Neural progenitor cell (in vitro differentiated cells): Measurements from ENCODE around the gene CELSR2. TPM values are rescaled to one million over a fixed set of nuclear protein-coding genes. Genes with fewer than 3 reads are reported as not detected.

Experiments
- DNase-seq: peaks from one replicate; pipeline ENCODE4 v3.0.0-alpha.2; 2016; ENCODE audit warnings: low spot score
- H2AFZ ChIP-seq: fragments of 200-600 bp; sonication (generic); replicated peaks from 2 replicates; pipeline ENCODE4 v1.6.1; 2016; ENCODE audit warnings: antibody characterized with exemption
- H3F3A ChIP-seq: fragments of 200-600 bp; sonication (generic); 2 replicates; pipeline ENCODE4 v1.6.1; 2016; ENCODE audit warnings: antibody characterized with exemption, low read depth
- H3K27ac ChIP-seq: fragments of 200-600 bp; sonication (generic); 2 replicates; pipeline ENCODE4 v1.5.1; 2016; ENCODE audit warnings: mild to moderate bottlenecking
- H3K27me3 ChIP-seq: fragments of 200-600 bp; sonication (generic); 2 replicates; pipeline ENCODE4 v1.6.1; 2016; ENCODE audit warnings: mild to moderate bottlenecking, moderate library complexity
- H3K36me3 ChIP-seq: fragments of 200-600 bp; sonication (generic); 2 replicates; pipeline ENCODE4 v1.5.1; 2016
- H3K4me1 ChIP-seq: fragments of 200-600 bp; sonication (generic); 2 replicates; pipeline ENCODE4 v1.6.1; 2016; ENCODE audit warnings: mixed run types
- H3K4me2 ChIP-seq: fragments of 200-600 bp; sonication (generic); 2 replicates; pipeline ENCODE4 v1.6.1; 2016
- H3K4me3 ChIP-seq: fragments of 200-600 bp; sonication (generic); 2 replicates; pipeline ENCODE4 v1.5.1; 2016
- H3K79me2 ChIP-seq: fragments of 200-600 bp; sonication (generic); 2 replicates; pipeline ENCODE4 v1.6.1; 2016; ENCODE audit warnings: low read depth
- H3K9ac ChIP-seq: fragments of 200-600 bp; sonication (generic); 2 replicates; pipeline ENCODE4 v1.6.1; 2016
- H3K9me3 ChIP-seq: fragments of 200-600 bp; sonication (generic); 2 replicates; pipeline ENCODE4 v1.5.1; 2016; ENCODE audit warnings: low read depth
- H4K20me1 ChIP-seq: fragments of 200-600 bp; sonication (generic); 2 replicates; pipeline ENCODE4 v1.6.1; 2016; ENCODE audit warnings: low read depth
- H3K27ac Mint-ChIP-seq: 3 replicates; pipeline ENCODE4 v1.8.0; 2021; ENCODE audit warnings: mixed read lengths
- H3K27me3 Mint-ChIP-seq: 2 replicates; pipeline ENCODE4 v1.8.0; 2022; ENCODE audit warnings: low read depth, mild to moderate bottlenecking, inconsistent platforms, moderate library complexity, mixed read lengths; ENCODE audit not compliant: insufficient read depth
- H3K36me3 Mint-ChIP-seq: 3 replicates; pipeline ENCODE4 v1.8.0; 2021; ENCODE audit warnings: mixed read lengths
- H3K4me1 Mint-ChIP-seq: 3 replicates; pipeline ENCODE4 v1.8.0; 2021; ENCODE audit warnings: mixed read lengths
- H3K4me3 Mint-ChIP-seq: 3 replicates; pipeline ENCODE4 v1.8.0; 2021; ENCODE audit warnings: mild to moderate bottlenecking, moderate library complexity, mixed read lengths
- H3K9me3 Mint-ChIP-seq: 3 replicates; pipeline ENCODE4 v1.8.0; 2020; ENCODE audit warnings: mixed read lengths
- CTCF ChIP-seq: fragments of 200-600 bp; sonication (generic); IDR thresholded peaks from 2 replicates; pipeline ENCODE4 v1.5.1; 2017; ENCODE audit warnings: antibody characterized with exemption, mild to moderate bottlenecking
- EZH2 ChIP-seq: fragments of 200-600 bp; sonication (generic); IDR thresholded peaks from 2 replicates; pipeline ENCODE4 v1.6.1; 2017; ENCODE audit warnings: antibody characterized with exemption, mild to moderate bottlenecking, moderate library complexity
- EZH2phosphoT487 ChIP-seq: fragments of 200-600 bp; sonication (generic); IDR thresholded peaks from 2 replicates; pipeline ENCODE4 v1.6.1; 2017; ENCODE audit warnings: antibody characterized with exemption
- total RNA-seq: library from RNA; depleted of rRNA; stranded (reverse); fragments of >200 nt; gene quantifications from 2 replicates; pipeline ENCODE4 v1.2.3, GENCODE V29; 2015; ENCODE audit warnings: low replicate concordance

The CELSR2 gene
- total RNA-seq, 1 donor from 2014 or later, result 11.1 TPM

DNA sequence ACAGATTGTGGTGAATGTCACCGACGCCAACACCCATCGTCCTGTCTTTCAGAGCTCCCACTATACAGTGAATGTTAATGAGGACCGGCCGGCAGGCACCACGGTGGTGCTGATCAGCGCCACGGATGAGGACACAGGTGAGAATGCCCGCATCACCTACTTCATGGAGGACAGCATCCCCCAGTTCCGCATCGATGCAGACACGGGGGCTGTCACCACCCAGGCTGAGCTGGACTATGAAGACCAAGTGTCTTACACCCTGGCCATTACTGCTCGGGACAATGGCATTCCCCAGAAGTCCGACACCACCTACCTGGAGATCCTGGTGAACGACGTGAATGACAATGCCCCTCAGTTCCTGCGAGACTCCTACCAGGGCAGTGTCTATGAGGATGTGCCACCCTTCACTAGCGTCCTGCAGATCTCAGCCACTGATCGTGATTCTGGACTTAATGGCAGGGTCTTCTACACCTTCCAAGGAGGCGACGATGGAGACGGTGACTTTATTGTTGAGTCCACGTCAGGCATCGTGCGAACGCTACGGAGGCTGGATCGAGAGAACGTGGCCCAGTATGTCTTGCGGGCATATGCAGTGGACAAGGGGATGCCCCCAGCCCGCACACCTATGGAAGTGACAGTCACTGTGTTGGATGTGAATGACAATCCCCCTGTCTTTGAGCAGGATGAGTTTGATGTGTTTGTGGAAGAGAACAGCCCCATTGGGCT is 3.0 kb downstream of the CELSR2 start:
- Histone ChIP-seq H3K79me2 (peaks cover 78% of the 10 kb centered on the region), H3K9ac (no peak overlapping the region), H3K36me3 (no peaks in the 10 kb centered on the region), H3K4me3 (no peak overlapping the region), H4K20me1 (peaks cover 4% of the 10 kb centered on the region), H3K27me3 (peaks cover 8% of the 10 kb centered on the region), H3F3A (peaks cover 45% of the 10 kb centered on the region), H3K9me3 (no peaks in the 10 kb centered on the region), H3K27ac (no peak overlapping the region), H2AFZ (no peak overlapping the region), H3K4me2 (no peak overlapping the region), H3K4me1 (peaks cover 51% of the 10 kb centered on the region)
- Mint-ChIP-seq H3K4me1 (peaks cover 59% of the 10 kb centered on the region), H3K4me3 (peak overlapping the region; percentile 73), H3K9me3 (peaks cover 23% of the 10 kb centered on the region), H3K27me3 (peaks cover 7% of the 10 kb centered on the region), H3K36me3 (peaks cover 38% of the 10 kb centered on the region), H3K27ac (peak overlapping the region; percentile 29)
- no peak for DNase-seq
- TF ChIP-seq EZH2, result no peak
- no peak for TF ChIP-seq CTCF
- no peak for TF ChIP-seq EZH2phosphoT487

GRCh38 chr1:109252893-109253802 is 3.8 kb downstream of the CELSR2 start:
- Histone ChIP-seq H2AFZ (no peak overlapping the region), H3K4me3 (peak overlapping the region; percentile 31), H3K9me3 (no peaks in the 10 kb centered on the region), H3F3A (peaks cover 45% of the 10 kb centered on the region), H3K27me3 (peaks cover 3% of the 10 kb centered on the region), H4K20me1 (peaks cover 4% of the 10 kb centered on the region), H3K79me2 (peaks cover 86% of the 10 kb centered on the region), H3K36me3 (no peaks in the 10 kb centered on the region), H3K4me1 (peaks cover 57% of the 10 kb centered on the region), H3K9ac (no peak overlapping the region), H3K27ac (peak overlapping the region; percentile 87), H3K4me2 (peak overlapping the region; percentile 72)
- no peak for DNase-seq
- Mint-ChIP-seq H3K4me1 (peaks cover 67% of the 10 kb centered on the region), H3K9me3 (peaks cover 23% of the 10 kb centered on the region), H3K27me3 (peaks cover 7% of the 10 kb centered on the region), H3K36me3 (peaks cover 39% of the 10 kb centered on the region), H3K27ac (peak overlapping the region; percentile 89), H3K4me3 (peak overlapping the region; percentile 73)
- TF ChIP-seq EZH2 (no peak), EZH2phosphoT487 (no peak), CTCF (no peak)

DNA sequence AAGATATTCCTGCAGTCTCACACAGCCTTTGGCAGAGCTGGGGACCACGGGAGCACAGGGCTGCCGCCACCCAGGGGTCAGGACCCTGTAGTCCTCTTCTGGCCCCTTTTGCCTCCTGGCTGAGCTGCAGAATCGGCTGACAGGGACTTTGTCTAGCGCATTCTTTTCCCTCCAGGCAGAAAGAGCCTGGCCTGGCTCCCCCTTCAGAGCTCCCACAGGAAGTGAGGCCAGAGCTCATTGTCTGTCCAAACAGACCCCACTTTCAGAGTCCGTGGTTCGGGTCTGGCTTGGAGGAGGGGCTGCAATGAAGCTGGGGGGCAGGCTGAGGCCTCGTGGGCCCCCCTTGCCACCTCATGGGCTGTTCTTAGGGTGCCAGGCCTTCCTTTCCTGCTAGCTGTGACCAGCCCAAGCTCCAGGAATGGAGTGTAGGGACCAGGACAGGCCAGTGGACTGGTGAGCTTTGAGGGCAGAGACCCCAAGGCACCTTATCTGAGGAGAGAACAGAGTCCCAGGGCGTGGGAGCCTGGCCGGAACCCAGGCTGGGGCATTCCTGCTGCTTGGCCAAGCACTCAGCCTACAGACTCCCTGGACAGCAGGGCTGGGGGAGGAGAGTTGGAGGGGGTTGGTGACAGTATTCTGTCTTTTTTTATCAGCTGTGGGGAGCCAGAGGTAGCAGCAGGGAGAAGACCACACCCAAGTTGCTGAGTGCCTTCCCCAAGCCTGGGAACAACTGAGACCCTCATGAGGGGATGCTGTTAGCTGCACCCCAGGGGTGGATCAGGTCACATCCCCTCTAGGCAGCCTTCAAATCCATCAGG is 4.7 kb downstream of the CELSR2 start:
- no peak overlapping the region for H3K9ac ChIP-seq
- no peaks in the 10 kb centered on the region for H3K9me3 ChIP-seq
- H3K27me3 ChIP-seq, result peaks cover 3% of the 10 kb centered on the region
- DNase-seq, result peak; percentile 77
- peak overlapping the region; percentile 87 for H3K27ac ChIP-seq
- Mint-ChIP-seq H3K27ac (peak overlapping the region; percentile 89), H3K36me3 (peaks cover 39% of the 10 kb centered on the region), H3K4me3 (peak overlapping the region; percentile 67), H3K4me1 (peaks cover 67% of the 10 kb centered on the region), H3K27me3 (peaks cover 7% of the 10 kb centered on the region), H3K9me3 (peaks cover 23% of the 10 kb centered on the region)
- H4K20me1 ChIP-seq, result peaks cover 4% of the 10 kb centered on the region
- peak overlapping the region; percentile 72 for H3K4me2 ChIP-seq
- H3K4me1 ChIP-seq, result peaks cover 53% of the 10 kb centered on the region
- peak overlapping the region; percentile 37 for H2AFZ ChIP-seq
- no peaks in the 10 kb centered on the region for H3K36me3 ChIP-seq
- H3K79me2 ChIP-seq, result peaks cover 86% of the 10 kb centered on the region
- no peak for TF ChIP-seq CTCF
- no peak for TF ChIP-seq EZH2
- no peak for TF ChIP-seq EZH2phosphoT487
- peak overlapping the region; percentile 31 for H3K4me3 ChIP-seq
- H3F3A ChIP-seq, result peaks cover 42% of the 10 kb centered on the region
